Retina (tissue), 1 donor: ENCODE data around the gene CYRIA.

Experiments
- DNase-seq: peaks from one replicate; pipeline ENCODE4 v3.0.0-alpha.2; 2016

CYRIA gene

GRCh38 chr2:16665748-16666448 lies at the start of gene CYRIA:
TSS of gene CYRIA (minus strand) at chr2:16665834. CDS start at chr2:16588119, 77,715 bp downstream.
- DNase-seq = peak; percentile 56

- no peak for DNase-seq
These were observed 47.4 kb upstream of the CYRIA start for GRCh38 chr2:16713011-16713423.

- no peak for DNase-seq
These were observed 44.1 kb upstream of the CYRIA start for GRCh38 chr2:16709769-16710168.

- DNase-seq = no peak
These were observed 42.5 kb upstream of the CYRIA start for GRCh38 chr2:16708173-16708572.

- DNase-seq = no peak
These were observed 41.5 kb upstream of the CYRIA start for GRCh38 chr2:16707014-16707623.

- DNase-seq = no peak
These were observed 35.1 kb upstream of the CYRIA start for GRCh38 chr2:16700551-16701259.

GRCh38 chr2:16693854-16694253 lies 28.2 kb upstream of the CYRIA start:
- DNase-seq = no peak

GRCh38 chr2:16691261-16691660 lies 25.6 kb upstream of the CYRIA start:
- DNase-seq = no peak

GRCh38 chr2:16687955-16688354 lies 22.3 kb upstream of the CYRIA start:
- DNase-seq = no peak

- no peak for DNase-seq
These were observed 21.6 kb upstream of the CYRIA start for GRCh38 chr2:16687222-16687621.

- DNase-seq = no peak
These were observed 21.0 kb upstream of the CYRIA start for GRCh38 chr2:16686641-16687040.

- no peak for DNase-seq
These were observed 19.7 kb upstream of the CYRIA start for GRCh38 chr2:16685340-16685715.

- no peak for DNase-seq
These were observed 19.2 kb upstream of the CYRIA start for GRCh38 chr2:16684676-16685339.

- DNase-seq = no peak
These were observed 17.9 kb upstream of the CYRIA start for GRCh38 chr2:16683576-16683975.

- no peak for DNase-seq
These were observed 16.9 kb upstream of the CYRIA start for GRCh38 chr2:16682431-16683118.

- DNase-seq = no peak
These were observed 15.1 kb upstream of the CYRIA start for GRCh38 chr2:16680781-16681180.

- DNase-seq = no peak
These were observed 14.7 kb upstream of the CYRIA start for GRCh38 chr2:16680304-16680703.

GRCh38 chr2:16678964-16679363 lies 13.3 kb upstream of the CYRIA start:
- DNase-seq = no peak

GRCh38 chr2:16677875-16678274 lies 12.2 kb upstream of the CYRIA start:
- no peak for DNase-seq

- no peak for DNase-seq
These were observed 10.1 kb upstream of the CYRIA start for GRCh38 chr2:16675781-16676180.

- DNase-seq = no peak
These were observed 8.5 kb upstream of the CYRIA start for GRCh38 chr2:16674154-16674553.

- DNase-seq = no peak
These were observed 6.1 kb upstream of the CYRIA start for GRCh38 chr2:16671760-16672159.

- DNase-seq = no peak
These were observed 3.8 kb upstream of the CYRIA start for GRCh38 chr2:16669388-16669787.
